Upper lobe of left lung (tissue), 4 donors: ENCODE results near the gene ARRB1.

ENCODE experiments used
- EP300 ChIP-seq, 4 donors: sonication (generic); formaldehyde crosslinking; IDR thresholded peaks; one replicate each; pipeline ENCODE4 v1.5.1; 2017; ENCODE audit warnings: antibody characterized with exemption in 4 of 4, control low read depth in 2 of 4
- POLR2A ChIP-seq, 4 donors: fragments of 450-650 bp; IDR thresholded peaks; one replicate each; pipeline ENCODE4 v1.5.1; 2016 to 2017; ENCODE audit warnings: antibody characterized with exemption in 4 of 4, mild to moderate bottlenecking in 2 of 4
- POLR2AphosphoS5 ChIP-seq, 2 donors: sonication (generic); formaldehyde crosslinking; IDR thresholded peaks; one replicate each; pipeline ENCODE4 v1.5.1; 2017; ENCODE audit warnings: antibody characterized with exemption in 2 of 2
- TF ChIP-seq, protein P1 (sequence below), 6 experiments: fragments of 450-650 bp in 4 of 6; fragments of 200-600 bp in 2 of 6; sonication (generic) in 2 of 6; IDR thresholded peaks; one replicate each; pipeline ENCODE4 v1.5.1; 2016 to 2019; ENCODE audit warnings: antibody characterized with exemption in 6 of 6

DNA sequence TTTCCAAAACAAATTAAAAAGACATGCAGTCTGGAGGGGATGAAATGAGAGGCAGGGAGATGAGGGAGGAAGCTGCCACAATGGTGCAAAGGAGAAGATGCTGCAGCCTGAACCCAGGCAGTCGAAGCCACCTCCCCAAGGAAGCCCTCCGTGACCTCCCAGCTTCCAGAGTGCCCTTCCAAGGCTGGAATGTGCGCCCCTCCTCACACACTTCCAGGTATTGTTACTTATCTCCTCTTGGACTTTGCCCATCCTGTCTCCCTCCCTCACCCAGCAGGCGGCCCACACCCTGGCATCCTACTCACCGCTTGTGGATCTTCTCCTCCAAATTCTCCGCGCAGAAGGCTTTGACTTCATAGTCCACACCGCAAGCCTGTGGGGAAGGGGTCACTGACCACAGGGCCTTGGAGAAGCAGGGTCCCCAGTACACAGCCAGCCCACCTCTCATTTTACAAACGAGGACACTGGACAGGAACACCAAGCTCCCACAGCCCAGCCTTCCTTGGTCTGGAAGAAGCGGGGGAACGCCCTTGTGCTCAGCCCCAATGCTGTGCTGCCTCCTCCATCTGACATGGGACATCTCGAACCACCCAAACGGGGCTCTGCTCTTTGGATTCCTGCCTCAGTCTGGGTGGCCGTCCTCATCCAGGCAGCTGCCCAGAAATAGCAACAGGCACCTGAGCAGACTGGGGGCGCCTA lies 70.5 kb downstream of the ARRB1 start:
- TF ChIP-seq POLR2A (IDR thresholded peaks at IDR 0.05) (no peak), EP300 (IDR thresholded peaks at IDR 0.05) (no peak), POLR2AphosphoS5 (IDR thresholded peaks at IDR 0.05) (peak in 1 of 2 donors; percentile 27)
- TF ChIP-seq, protein P1, sequence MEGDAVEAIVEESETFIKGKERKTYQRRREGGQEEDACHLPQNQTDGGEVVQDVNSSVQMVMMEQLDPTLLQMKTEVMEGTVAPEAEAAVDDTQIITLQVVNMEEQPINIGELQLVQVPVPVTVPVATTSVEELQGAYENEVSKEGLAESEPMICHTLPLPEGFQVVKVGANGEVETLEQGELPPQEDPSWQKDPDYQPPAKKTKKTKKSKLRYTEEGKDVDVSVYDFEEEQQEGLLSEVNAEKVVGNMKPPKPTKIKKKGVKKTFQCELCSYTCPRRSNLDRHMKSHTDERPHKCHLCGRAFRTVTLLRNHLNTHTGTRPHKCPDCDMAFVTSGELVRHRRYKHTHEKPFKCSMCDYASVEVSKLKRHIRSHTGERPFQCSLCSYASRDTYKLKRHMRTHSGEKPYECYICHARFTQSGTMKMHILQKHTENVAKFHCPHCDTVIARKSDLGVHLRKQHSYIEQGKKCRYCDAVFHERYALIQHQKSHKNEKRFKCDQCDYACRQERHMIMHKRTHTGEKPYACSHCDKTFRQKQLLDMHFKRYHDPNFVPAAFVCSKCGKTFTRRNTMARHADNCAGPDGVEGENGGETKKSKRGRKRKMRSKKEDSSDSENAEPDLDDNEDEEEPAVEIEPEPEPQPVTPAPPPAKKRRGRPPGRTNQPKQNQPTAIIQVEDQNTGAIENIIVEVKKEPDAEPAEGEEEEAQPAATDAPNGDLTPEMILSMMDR (IDR thresholded peaks at IDR 0.05) = no peak
